OCI-LY3 (cell line): ENCODE measurements around the gene C12orf60.

Experiments
- EZH2phosphoT487 ChIP-seq: fragments of 200-600 bp; shearing (Covaris generic); IDR thresholded peaks from 2 replicates; pipeline ENCODE4 v1.6.1; 2018; ENCODE audit warnings: antibody characterized with exemption, mixed run types, low read depth
- TF ChIP-seq, protein P1 (sequence below): fragments of 200-600, 300-600 bp; sonication (generic); IDR thresholded peaks from 2 replicates; pipeline ENCODE4 v1.5.1; 2014; ENCODE audit warnings: antibody characterized with exemption, low read length, low read depth

DNA sequence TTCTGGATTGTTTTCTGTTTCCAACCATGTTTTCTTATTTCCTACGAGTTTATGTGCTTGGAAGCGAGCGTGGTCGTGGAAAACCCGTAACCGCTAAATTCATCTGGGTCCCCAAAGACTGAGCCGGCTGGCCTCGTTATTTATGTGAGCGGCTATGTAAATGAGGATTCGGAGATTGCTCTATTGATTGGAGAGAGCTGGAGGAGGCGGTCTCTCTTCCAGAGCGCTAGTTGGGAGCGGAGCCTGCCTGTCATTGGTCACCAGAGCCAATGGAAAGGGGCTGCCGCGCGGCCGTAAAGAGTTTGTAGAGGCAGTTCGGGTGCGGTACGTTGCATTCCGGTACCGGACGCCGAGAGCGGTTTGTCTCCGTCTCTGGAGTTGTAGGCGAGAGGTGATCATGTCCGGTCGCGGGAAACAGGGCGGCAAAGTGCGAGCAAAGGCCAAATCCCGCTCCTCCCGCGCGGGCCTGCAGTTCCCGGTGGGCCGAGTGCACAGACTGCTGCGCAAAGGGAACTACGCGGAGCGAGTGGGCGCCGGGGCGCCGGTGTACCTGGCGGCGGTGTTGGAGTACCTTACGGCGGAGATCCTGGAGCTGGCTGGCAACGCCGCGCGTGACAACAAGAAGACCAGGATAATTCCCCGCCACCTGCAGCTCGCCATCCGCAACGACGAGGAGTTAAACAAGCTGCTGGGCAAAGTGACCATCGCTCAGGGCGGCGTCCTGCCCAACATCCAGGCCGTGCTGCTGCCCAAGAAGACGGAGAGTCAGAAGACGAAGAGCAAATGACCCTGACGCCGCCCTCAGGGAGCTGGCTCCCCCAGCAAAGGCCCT is 29.2 kb upstream of the C12orf60 start:
- TF ChIP-seq, protein P1, sequence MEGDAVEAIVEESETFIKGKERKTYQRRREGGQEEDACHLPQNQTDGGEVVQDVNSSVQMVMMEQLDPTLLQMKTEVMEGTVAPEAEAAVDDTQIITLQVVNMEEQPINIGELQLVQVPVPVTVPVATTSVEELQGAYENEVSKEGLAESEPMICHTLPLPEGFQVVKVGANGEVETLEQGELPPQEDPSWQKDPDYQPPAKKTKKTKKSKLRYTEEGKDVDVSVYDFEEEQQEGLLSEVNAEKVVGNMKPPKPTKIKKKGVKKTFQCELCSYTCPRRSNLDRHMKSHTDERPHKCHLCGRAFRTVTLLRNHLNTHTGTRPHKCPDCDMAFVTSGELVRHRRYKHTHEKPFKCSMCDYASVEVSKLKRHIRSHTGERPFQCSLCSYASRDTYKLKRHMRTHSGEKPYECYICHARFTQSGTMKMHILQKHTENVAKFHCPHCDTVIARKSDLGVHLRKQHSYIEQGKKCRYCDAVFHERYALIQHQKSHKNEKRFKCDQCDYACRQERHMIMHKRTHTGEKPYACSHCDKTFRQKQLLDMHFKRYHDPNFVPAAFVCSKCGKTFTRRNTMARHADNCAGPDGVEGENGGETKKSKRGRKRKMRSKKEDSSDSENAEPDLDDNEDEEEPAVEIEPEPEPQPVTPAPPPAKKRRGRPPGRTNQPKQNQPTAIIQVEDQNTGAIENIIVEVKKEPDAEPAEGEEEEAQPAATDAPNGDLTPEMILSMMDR, result no peak
- no peak for TF ChIP-seq EZH2phosphoT487
